ENCODE data around the gene CAMKK1. TPM values are rescaled to one million over a fixed set of nuclear protein-coding genes. Genes with fewer than 3 reads are reported as not detected.

The CAMKK1 gene
- total and polyA plus RNA-seq, 2 donors (not counting 1 experiment from before 2014, with no cell fraction given) = 4.5 to 35.9 TPM

GRCh38 chr17:3867106-3867505 lies 25.7 kb downstream of the CAMKK1 start:
- intact Hi-C loops (cut with micrococcal nuclease) = no loop called here
- peaks cover 6 to 9% of the 10 kb centered on the region in 2 donors for H3K4me1 ChIP-seq (ENCODE audit: control insufficient read depth in 2 of 2, insufficient read depth in 2 of 2, low read length in 2 of 2)
- H3K27ac ChIP-seq (ENCODE audit: low read length in 2 of 2) = no peak overlapping the region
- no peaks in the 10 kb centered on the region for H3K79me2 ChIP-seq (ENCODE audit: control insufficient read depth, insufficient read depth, low read length)
- DNase-seq (no peak), ATAC-seq (ENCODE audit: low read depth) (no peak)
- CTCF ChIA-PET = interaction anchor here (1.9 to 6.9 kb wide), 3 partner anchors 38 to 137 kb away, joined by 4 to 53 read pairs (median 47); no protein-coding TSS in a partner anchor
- H3K9ac ChIP-seq (ENCODE audit: low read length) = no peak overlapping the region
- peaks cover 0 to 2% of the 10 kb centered on the region in 2 experiments for H3K36me3 ChIP-seq (replicated peaks in 1 of 2; ENCODE audit: control extremely low read depth in 1 of 2, control insufficient read depth in 1 of 2, extremely low read depth in 1 of 2, insufficient read depth in 2 of 2, low read length in 1 of 2)
- TF ChIP-seq EZH2 (IDR thresholded peaks at IDR 0.05; ENCODE audit: borderline replicate concordance, insufficient read depth, low read depth, low read length, poor library complexity, severe bottlenecking) (no peak), CTCF (IDR thresholded peaks at IDR 0.05) (no peak)
- POLR2A ChIA-PET = interaction anchor here (0.7 kb wide), 1 partner anchor 135 kb away, joined by 5 read pairs; no protein-coding TSS in a partner anchor
- H3K4me1 Mint-ChIP-seq = peaks cover 5% of the 10 kb centered on the region
- no peaks in the 10 kb centered on the region for H3K27me3 Mint-ChIP-seq
- H3K4me2 ChIP-seq (replicated peaks; ENCODE audit: low read depth, low read length, poor library complexity, severe bottlenecking) = no peak overlapping the region
- H3K27me3 ChIP-seq (replicated peaks in 1 of 4; ENCODE audit: control extremely low read depth in 1 of 4, control insufficient read depth in 3 of 4, insufficient read depth in 4 of 4, low read length in 3 of 4) = no peaks in the 10 kb centered on the region
- no peak overlapping the region for H2AFZ ChIP-seq (ENCODE audit: insufficient read depth, low read depth, low read length, poor library complexity, severe bottlenecking)
- no peak overlapping the region for H3K4me3 Mint-ChIP-seq
- H4K20me1 ChIP-seq (ENCODE audit: control insufficient read depth, insufficient read depth, low read length, poor library complexity, severe bottlenecking) = no peaks in the 10 kb centered on the region
- no peak overlapping the region for H3K27ac Mint-ChIP-seq
- 89% methylated on average over 14 of the region's 17 CpGs for WGBS (ENCODE audit: insufficient coverage)
- H3K9me3 Mint-ChIP-seq (ENCODE audit: insufficient read depth) = no peaks in the 10 kb centered on the region
- H3K9me3 ChIP-seq (ENCODE audit: control extremely low read depth in 1 of 3, control insufficient read depth in 2 of 3, insufficient read depth in 1 of 3, low read length in 2 of 3) = no peaks in the 10 kb centered on the region
- H3K4me3 ChIP-seq (ENCODE audit: control extremely low read depth in 1 of 5, extremely low read depth in 1 of 5, insufficient read depth in 1 of 5, low read depth in 2 of 5, low read length in 4 of 5) = no peak overlapping the region

GRCh38 chr17:3866276-3866675 lies 26.6 kb downstream of the CAMKK1 start:
- Histone ChIP-seq H3K4me3 (ENCODE audit: control extremely low read depth in 1 of 5, extremely low read depth in 1 of 5, insufficient read depth in 1 of 5, low read depth in 2 of 5, low read length in 4 of 5) (no peak overlapping the region), H2AFZ (ENCODE audit: insufficient read depth, low read depth, low read length, poor library complexity, severe bottlenecking) (no peak overlapping the region), H3K36me3 (replicated peaks in 1 of 2; ENCODE audit: control extremely low read depth in 1 of 2, control insufficient read depth in 1 of 2, extremely low read depth in 1 of 2, insufficient read depth in 2 of 2, low read length in 1 of 2) (peaks cover 0 to 2% of the 10 kb centered on the region in 2 experiments), H3K4me1 (ENCODE audit: control insufficient read depth in 2 of 2, insufficient read depth in 2 of 2, low read length in 2 of 2) (peaks cover 6% of the 10 kb centered on the region in 2 donors), H3K9me3 (ENCODE audit: control extremely low read depth in 1 of 3, control insufficient read depth in 2 of 3, insufficient read depth in 1 of 3, low read length in 2 of 3) (no peaks in the 10 kb centered on the region), H3K79me2 (ENCODE audit: control insufficient read depth, insufficient read depth, low read length) (no peaks in the 10 kb centered on the region), H3K27me3 (replicated peaks in 1 of 4; ENCODE audit: control extremely low read depth in 1 of 4, control insufficient read depth in 3 of 4, insufficient read depth in 4 of 4, low read length in 3 of 4) (no peaks in the 10 kb centered on the region), H4K20me1 (ENCODE audit: control insufficient read depth, insufficient read depth, low read length, poor library complexity, severe bottlenecking) (no peaks in the 10 kb centered on the region), H3K4me2 (replicated peaks; ENCODE audit: low read depth, low read length, poor library complexity, severe bottlenecking) (no peak overlapping the region), H3K27ac (ENCODE audit: low read length in 2 of 2) (no peak overlapping the region), H3K9ac (ENCODE audit: low read length) (no peak overlapping the region)
- no peak for ATAC-seq (ENCODE audit: low read depth)
- Mint-ChIP-seq H3K27me3 (no peaks in the 10 kb centered on the region), H3K27ac (no peak overlapping the region), H3K4me3 (no peak overlapping the region), H3K4me1 (peaks cover 5% of the 10 kb centered on the region), H3K9me3 (ENCODE audit: insufficient read depth) (no peaks in the 10 kb centered on the region)
- intact Hi-C loops (cut with micrococcal nuclease) = no loop called here
- no peak for DNase-seq
- WGBS (ENCODE audit: insufficient coverage) = 96% methylated on average over 21 of the region's 21 CpGs
- ChIA-PET CTCF (interaction anchor here (6.8 to 6.9 kb wide), 2 partner anchors 39 to 47 kb away, joined by 47 to 53 read pairs; no protein-coding TSS in a partner anchor), POLR2A (interaction anchor here (0.7 kb wide), 1 partner anchor 136 kb away, joined by 5 read pairs; no protein-coding TSS in a partner anchor)
- no peak for TF ChIP-seq EZH2 (IDR thresholded peaks at IDR 0.05; ENCODE audit: borderline replicate concordance, insufficient read depth, low read depth, low read length, poor library complexity, severe bottlenecking)
- no peak for TF ChIP-seq CTCF (IDR thresholded peaks at IDR 0.05)

Data from B cell (primary cell).